Activated B cell treated with CpG ODN at 0.5 μM for 24 hours (primary cell): Measurements from ENCODE around the gene SUMO1. TPM values are rescaled to one million over a fixed set of nuclear protein-coding genes. Genes with fewer than 3 reads are reported as not detected.

Experiments
- ATAC-seq: fragments of 200-7000 bp; cut with Tn5 transposase; one replicate; pipeline ENCODE4 v1.10.0; 2021; ENCODE audit warnings: low read depth, mild to moderate bottlenecking, moderate library complexity
- CTCF ChIA-PET: fragments of 350-600 bp; sonication (Branson Sonifier 250); formaldehyde crosslinking; loops from one replicate; lab custom pipeline; 2021; ENCODE audit warnings: antibody characterized with exemption; lab: Charles Lee
- POLR2A ChIA-PET: fragments of 350-600 bp; sonication (Branson Sonifier 250); formaldehyde crosslinking; loops from one replicate; lab custom pipeline; 2021; ENCODE audit warnings: antibody characterized with exemption; lab: Charles Lee
- DNase-seq: peaks from one replicate; pipeline ENCODE4 v3.0.0; 2022
- H3K27ac Mint-ChIP-seq: one replicate; pipeline ENCODE4 v1.8.0; 2020; ENCODE audit warnings: mixed read lengths
- H3K27me3 Mint-ChIP-seq: one replicate; pipeline ENCODE4 v1.8.0; 2021; ENCODE audit warnings: mixed read lengths
- H3K36me3 Mint-ChIP-seq: one replicate; pipeline ENCODE4 v1.8.0; 2021; ENCODE audit warnings: low read depth, mixed read lengths
- H3K4me1 Mint-ChIP-seq: one replicate; pipeline ENCODE4 v1.8.0; 2021; ENCODE audit warnings: mixed read lengths
- H3K4me3 Mint-ChIP-seq: one replicate; pipeline ENCODE4 v1.8.0; 2020; ENCODE audit warnings: mild to moderate bottlenecking, mixed read lengths
- H3K9me3 Mint-ChIP-seq: one replicate; pipeline ENCODE4 v1.8.0; 2020; ENCODE audit warnings: mixed read lengths
- intact Hi-C: fragments of 100-400 bp; cut with micrococcal nuclease; formaldehyde crosslinking; loops from one replicate; pipeline ENCODE4 v1.15.1; 2024
- total RNA-seq: library from RNA; stranded (reverse); gene quantifications from 2 replicates; pipeline ENCODE4 v1.2.3, GENCODE V29; 2022
- TF ChIP-seq, protein P1 (sequence below): fragments of 200-600 bp; IDR thresholded peaks from one replicate; pipeline ENCODE4 v1.8.0; 2022; ENCODE audit warnings: antibody characterized with exemption, mild to moderate bottlenecking

SUMO1 gene
- total RNA-seq, 1 donor from 2014 or later: 78.8 TPM

DNA sequence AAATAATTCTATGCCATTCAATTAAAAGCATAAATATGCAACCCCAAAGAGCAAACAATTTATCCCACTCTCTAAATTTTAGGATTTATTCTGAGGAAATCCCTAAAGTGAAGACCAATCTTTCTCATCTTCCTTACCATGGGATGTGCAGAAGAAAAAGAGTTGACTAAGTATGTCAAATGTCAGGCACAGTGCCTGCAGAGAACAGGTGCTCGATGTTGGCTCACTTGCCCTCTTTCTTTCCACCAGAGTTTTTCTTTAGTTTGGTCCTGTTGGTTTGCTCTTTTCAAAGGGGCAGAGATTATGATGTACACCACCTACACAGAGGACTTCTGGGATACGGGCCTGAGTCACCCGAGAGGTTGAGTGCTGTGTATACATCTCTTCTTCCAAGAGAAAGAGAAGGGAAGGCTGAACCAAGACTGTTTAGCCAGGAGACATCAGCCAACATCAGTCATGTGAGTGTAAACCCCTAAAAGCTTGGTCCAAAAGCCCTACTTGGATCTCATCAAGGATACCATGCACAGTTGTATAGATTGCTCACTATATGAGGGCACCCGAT, 51.7 kb downstream of the SUMO1 start:
- Mint-ChIP-seq H3K9me3 (no peaks in the 10 kb centered on the region), H3K36me3 (no peaks in the 10 kb centered on the region), H3K4me1 (no peaks in the 10 kb centered on the region), H3K4me3 (no peak overlapping the region), H3K27ac (no peak overlapping the region), H3K27me3 (peaks cover 10% of the 10 kb centered on the region)
- ATAC-seq (no peak), DNase-seq (no peak)
- ChIA-PET POLR2A (no interaction called here), CTCF (interaction anchor here (0.9 kb wide), 1 partner anchor 9 kb away, joined by 3 read pairs; no protein-coding TSS in a partner anchor)
- TF ChIP-seq, protein P1, sequence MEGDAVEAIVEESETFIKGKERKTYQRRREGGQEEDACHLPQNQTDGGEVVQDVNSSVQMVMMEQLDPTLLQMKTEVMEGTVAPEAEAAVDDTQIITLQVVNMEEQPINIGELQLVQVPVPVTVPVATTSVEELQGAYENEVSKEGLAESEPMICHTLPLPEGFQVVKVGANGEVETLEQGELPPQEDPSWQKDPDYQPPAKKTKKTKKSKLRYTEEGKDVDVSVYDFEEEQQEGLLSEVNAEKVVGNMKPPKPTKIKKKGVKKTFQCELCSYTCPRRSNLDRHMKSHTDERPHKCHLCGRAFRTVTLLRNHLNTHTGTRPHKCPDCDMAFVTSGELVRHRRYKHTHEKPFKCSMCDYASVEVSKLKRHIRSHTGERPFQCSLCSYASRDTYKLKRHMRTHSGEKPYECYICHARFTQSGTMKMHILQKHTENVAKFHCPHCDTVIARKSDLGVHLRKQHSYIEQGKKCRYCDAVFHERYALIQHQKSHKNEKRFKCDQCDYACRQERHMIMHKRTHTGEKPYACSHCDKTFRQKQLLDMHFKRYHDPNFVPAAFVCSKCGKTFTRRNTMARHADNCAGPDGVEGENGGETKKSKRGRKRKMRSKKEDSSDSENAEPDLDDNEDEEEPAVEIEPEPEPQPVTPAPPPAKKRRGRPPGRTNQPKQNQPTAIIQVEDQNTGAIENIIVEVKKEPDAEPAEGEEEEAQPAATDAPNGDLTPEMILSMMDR: no peak
- intact Hi-C loops: no loop called here

DNA sequence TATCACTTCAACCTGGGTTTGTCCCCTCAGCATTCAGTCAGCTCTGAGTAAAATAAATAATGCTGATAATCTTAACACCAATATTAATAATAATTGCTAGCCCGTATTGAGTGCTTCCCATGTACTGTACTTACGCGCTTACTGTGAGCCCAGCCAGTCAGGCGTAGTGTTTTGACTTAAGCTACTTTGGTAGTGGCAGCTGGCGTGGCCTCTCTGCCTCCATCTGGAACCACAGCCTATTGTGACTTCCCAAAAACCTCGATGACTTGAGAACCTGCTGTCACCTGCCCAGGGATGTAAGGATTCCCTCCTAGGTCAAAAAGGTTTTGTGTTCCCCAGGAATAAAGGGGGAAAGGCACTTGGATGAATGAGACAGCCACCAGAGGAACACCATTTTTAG, 53.2 kb downstream of the SUMO1 start:
- H3K27ac Mint-ChIP-seq: no peak overlapping the region
- H3K4me3 Mint-ChIP-seq: no peak overlapping the region
- ChIA-PET CTCF (interaction anchor here (0.7 to 1.0 kb wide), 2 partner anchors 144 to 324 kb away, joined by 3 read pairs; no protein-coding TSS in a partner anchor), POLR2A (no interaction called here)
- H3K9me3 Mint-ChIP-seq: no peaks in the 10 kb centered on the region
- H3K36me3 Mint-ChIP-seq: no peaks in the 10 kb centered on the region
- no peak for DNase-seq
- ATAC-seq: no peak
- TF ChIP-seq, protein P1: no peak
- no peaks in the 10 kb centered on the region for H3K4me1 Mint-ChIP-seq
- intact Hi-C loops: no loop called here
- peaks cover 10% of the 10 kb centered on the region for H3K27me3 Mint-ChIP-seq

DNA sequence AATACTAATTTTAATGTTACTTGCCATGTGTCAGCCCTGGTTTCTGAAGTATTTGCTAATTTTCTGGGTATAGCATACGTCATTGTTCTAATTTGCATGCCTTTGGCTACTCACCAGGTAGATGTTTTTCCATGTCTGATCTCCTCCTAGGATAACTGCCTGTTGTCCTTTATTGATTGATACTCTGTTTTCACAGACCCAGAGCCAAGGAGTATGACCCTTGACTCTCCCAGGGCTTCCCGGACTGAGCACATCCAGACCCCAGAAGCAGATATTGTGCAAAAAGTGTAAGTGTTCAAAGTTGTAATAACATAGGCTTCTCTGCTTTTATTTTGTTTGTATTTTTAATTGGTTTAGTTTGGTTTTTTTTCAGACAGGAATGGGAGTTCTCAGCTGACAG, 53.8 kb downstream of the SUMO1 start:
- H3K27me3 Mint-ChIP-seq: peaks cover 10% of the 10 kb centered on the region
- intact Hi-C loops: no loop called here
- no peaks in the 10 kb centered on the region for H3K4me1 Mint-ChIP-seq
- ChIA-PET POLR2A (no interaction called here), CTCF (interaction anchor here (0.7 to 1.0 kb wide), 2 partner anchors 143 to 324 kb away, joined by 3 read pairs; no protein-coding TSS in a partner anchor)
- no peak overlapping the region for H3K27ac Mint-ChIP-seq
- DNase-seq: no peak
- TF ChIP-seq, protein P1: no peak
- H3K36me3 Mint-ChIP-seq: no peaks in the 10 kb centered on the region
- H3K9me3 Mint-ChIP-seq: no peaks in the 10 kb centered on the region
- no peak for ATAC-seq
- H3K4me3 Mint-ChIP-seq: no peak overlapping the region

DNA sequence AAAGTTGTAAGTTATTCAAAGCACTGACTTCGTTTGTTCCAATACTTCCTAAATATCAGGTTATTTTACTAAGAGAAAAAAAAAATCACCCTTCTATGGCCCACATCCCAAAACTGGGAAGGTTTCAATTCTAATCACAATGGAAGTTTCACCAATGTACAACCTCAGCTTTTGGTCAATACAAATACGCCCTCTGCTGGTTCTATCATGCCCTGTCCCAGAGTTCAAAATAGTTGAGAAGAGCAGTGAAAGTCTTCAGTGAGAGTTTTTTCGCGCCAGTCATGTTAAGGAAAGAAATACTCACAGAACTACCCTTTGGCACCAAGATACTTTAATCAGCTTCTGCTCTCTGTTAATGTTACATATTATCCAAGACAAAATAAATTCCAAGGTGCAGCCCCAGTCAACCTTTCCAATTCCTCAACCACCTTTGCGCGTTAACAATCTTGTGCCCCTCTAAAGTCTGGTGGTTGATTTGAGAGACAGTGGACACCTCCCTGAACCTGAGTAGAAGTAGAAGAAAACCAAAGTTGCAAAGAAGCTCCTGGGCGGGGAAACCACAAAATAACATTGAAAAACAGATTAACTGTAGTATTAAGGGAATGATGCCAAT, 59.9 kb downstream of the SUMO1 start:
- Mint-ChIP-seq H3K4me3 (no peak overlapping the region), H3K27me3 (peaks cover 8% of the 10 kb centered on the region), H3K36me3 (no peaks in the 10 kb centered on the region), H3K9me3 (no peaks in the 10 kb centered on the region), H3K27ac (no peak overlapping the region), H3K4me1 (no peaks in the 10 kb centered on the region)
- DNase-seq (no peak), ATAC-seq (peak; percentile 66)
- ChIA-PET CTCF (interaction anchor here (1.2 to 7.2 kb wide), 7 partner anchors 8 to 946 kb away, joined by 3 to 142 read pairs (median 3); no protein-coding TSS in a partner anchor), POLR2A (no interaction called here)
- intact Hi-C loops: loop anchor here (1.0 to 5.0 kb wide), 8 partner anchors 144 to 942 kb away; no protein-coding TSS in a partner anchor
- TF ChIP-seq, protein P1: peak; percentile 57

DNA sequence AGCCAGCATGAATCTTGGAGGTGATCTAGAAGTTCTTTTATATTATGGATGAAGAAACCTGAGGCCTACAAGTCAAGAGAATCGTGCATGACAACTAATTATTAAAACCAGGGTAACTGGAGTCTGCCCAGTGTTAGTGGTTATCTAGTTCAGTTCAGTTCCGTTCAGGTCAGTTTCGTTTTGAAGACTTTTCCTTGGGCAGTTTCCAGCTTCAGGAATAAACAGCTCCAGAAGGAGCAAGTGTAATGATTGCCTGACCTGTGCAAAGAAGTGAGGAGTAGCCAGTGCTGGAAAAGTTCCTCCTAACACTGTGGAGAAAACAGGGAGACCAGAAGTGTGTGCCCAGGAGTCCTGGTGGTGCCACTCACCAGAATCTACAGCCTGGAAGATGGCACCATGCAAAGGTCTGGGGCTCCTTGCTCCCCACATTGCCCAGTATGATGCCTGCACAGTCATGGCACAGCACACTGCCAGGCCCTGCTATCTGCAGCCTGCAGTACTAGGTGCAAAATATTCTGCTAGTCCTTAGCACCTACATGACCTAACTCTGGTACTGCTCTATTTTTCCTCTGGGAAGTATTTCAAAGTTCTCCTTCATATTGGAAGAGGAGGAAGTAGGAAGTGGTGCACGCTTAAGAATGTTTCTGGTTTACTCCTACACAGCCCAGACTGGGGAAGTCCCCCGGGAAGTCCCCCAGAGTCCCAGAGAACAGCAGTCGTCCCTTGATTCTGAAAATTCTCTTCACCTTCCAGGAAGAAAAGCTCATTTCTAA, 65.8 kb downstream of the SUMO1 start:
- ChIA-PET CTCF (interaction anchor here (0.9 to 2.9 kb wide), 3 partner anchors 181 to 312 kb away, joined by 3 to 10 read pairs (median 6); no protein-coding TSS in a partner anchor), POLR2A (interaction anchor here (0.5 kb wide), 1 partner anchor 144 kb away, joined by 7 read pairs; no protein-coding TSS in a partner anchor)
- no peaks in the 10 kb centered on the region for H3K36me3 Mint-ChIP-seq
- H3K4me1 Mint-ChIP-seq: peaks cover 17% of the 10 kb centered on the region
- no peak overlapping the region for H3K4me3 Mint-ChIP-seq
- no peak for DNase-seq
- H3K9me3 Mint-ChIP-seq: no peaks in the 10 kb centered on the region
- peaks cover 5% of the 10 kb centered on the region for H3K27me3 Mint-ChIP-seq
- intact Hi-C loops: no loop called here
- H3K27ac Mint-ChIP-seq: no peak overlapping the region
- peak; percentile 56 for ATAC-seq
- TF ChIP-seq, protein P1: no peak
